HepG2 (cell line): Measurements from ENCODE around the gene FAM221B. TPM values are rescaled to one million over a fixed set of nuclear protein-coding genes. Genes with fewer than 3 reads are reported as not detected.
A peak's percentile ranks its signal among the peaks of the same experiment; 100 is the strongest.

Source experiments
- ATAC-seq: fragments of 200-7000 bp; cut with Tn5 transposase; 3 replicates; pipeline ENCODE4 v1.9.1; 2020; ENCODE audit warnings: mild to moderate bottlenecking, moderate library complexity
- BruUV-seq: library from RNA; stranded (reverse); fragments of 400-500 nt; replicated peaks from 2 replicates; lab custom pipeline; 2021; lab: Mats Ljungman, UMichigan
- CTCF ChIA-PET: fragments of 300-600 bp; formaldehyde crosslinking; extraction: SDS; loops from one replicate; lab custom pipeline; 2021; ENCODE audit warnings: low total read pairs, inconsistent platforms, low intra/inter-chr PET ratio; lab: Yijun Ruan, JAX
- POLR2A ChIA-PET: fragments of 350-600 bp; sonication (Branson Sonifier 250); formaldehyde crosslinking; loops from one replicate; lab custom pipeline; 2020; ENCODE audit warnings: antibody characterized with exemption, inconsistent platforms; lab: Yijun Ruan, JAX
- DNase-seq: peaks from one replicate; pipeline ENCODE4 v3.0.0-alpha.2; 2015; ENCODE audit warnings: low spot score
- FAIRE-seq: peaks from 3 replicates; lab custom pipeline; 2011; peaks lifted over from hg19 to GRCh38; lab: Jason Lieb, UNC
- H2AFZ ChIP-seq: one replicate; pipeline ENCODE4 v1.6.1; 2011; ENCODE audit warnings: low read length, inconsistent platforms
- H3K27ac ChIP-seq: fragments of 300-600 bp; 3 replicates; pipeline ENCODE4 v1.8.0; 2011; ENCODE audit warnings: mixed run types, mild to moderate bottlenecking, mixed read lengths, low read length, inconsistent platforms; ENCODE audit not compliant: insufficient read depth; ENCODE audit errors: extremely low read length
- H3K27me3 ChIP-seq, 2 experiments: fragments of 200-600 bp in 1 of 2; 2 replicates in 1 of 2; 3 replicates in 1 of 2; pipeline versions ENCODE4 v1.6.0 to v1.8.0; 2011; ENCODE audit warnings: low read length in 2 of 2, mild to moderate bottlenecking in 2 of 2, moderate library complexity in 2 of 2, inconsistent platforms in 1 of 2; ENCODE audit not compliant: insufficient read depth in 2 of 2, control insufficient read depth in 1 of 2
- H3K36me3 ChIP-seq, 2 experiments: fragments of 200-600 bp in 1 of 2; replicated peaks in 1 of 2; 2 replicates in 1 of 2; 3 replicates in 1 of 2; pipeline versions ENCODE4 v1.5.1 to v1.8.0; 2011; ENCODE audit warnings: low read length in 2 of 2, inconsistent platforms in 1 of 2; ENCODE audit not compliant: insufficient read depth in 2 of 2, control insufficient read depth in 1 of 2
- H3K4me1 ChIP-seq: 2 replicates; pipeline ENCODE4 v1.5.1; 2012; ENCODE audit warnings: low read length, inconsistent platforms; ENCODE audit not compliant: insufficient read depth
- H3K4me2 ChIP-seq: 2 replicates; pipeline ENCODE4 v1.6.0; 2011; ENCODE audit warnings: low read depth, low read length, inconsistent platforms
- H3K4me3 ChIP-seq, 3 experiments: fragments of 200-600 bp in 1 of 3; sonication (generic), shearing (Covaris generic) in 1 of 3; replicated peaks in 1 of 3; 2 replicates each; pipeline ENCODE4 v1.5.1; 2011 to 2016; ENCODE audit warnings: low read length in 3 of 3, inconsistent platforms in 2 of 3, low read depth in 2 of 3, mild to moderate bottlenecking in 2 of 3, control low read depth in 1 of 3, mixed read lengths in 1 of 3; ENCODE audit not compliant: insufficient read depth in 1 of 3
- H3K79me2 ChIP-seq: one replicate; pipeline ENCODE4 v1.6.1; 2011; ENCODE audit warnings: low read length, inconsistent platforms; ENCODE audit not compliant: insufficient read depth
- H3K9ac ChIP-seq: 2 replicates; pipeline ENCODE4 v1.6.0; 2011; ENCODE audit warnings: mild to moderate bottlenecking, low read depth, low read length, inconsistent platforms; ENCODE audit not compliant: insufficient read depth
- H3K9me3 ChIP-seq: 2 replicates; pipeline ENCODE4 v1.5.1; 2012; ENCODE audit warnings: mild to moderate bottlenecking, low read length
- H4K20me1 ChIP-seq: 2 replicates; pipeline ENCODE4 v1.6.0; 2011; ENCODE audit warnings: inconsistent platforms, mild to moderate bottlenecking, low read length, moderate library complexity; ENCODE audit not compliant: insufficient read depth
- ARID2 ChIP-seq: sonication (generic); formaldehyde crosslinking; IDR thresholded peaks from 2 replicates; pipeline ENCODE4 v1.8.1; 2022; ENCODE audit warnings: mild to moderate bottlenecking, missing genetic modification reagents, borderline replicate concordance
- CAMTA2 ChIP-seq: sonication (generic); formaldehyde crosslinking; IDR thresholded peaks from 2 replicates; pipeline ENCODE4 v1.4.0; 2020; ENCODE audit warnings: mild to moderate bottlenecking, missing genetic modification reagents, borderline replicate concordance
- GLMP ChIP-seq: sonication (generic); formaldehyde crosslinking; IDR thresholded peaks from 2 replicates; pipeline ENCODE4 v1.9.0; 2021; ENCODE audit warnings: missing genetic modification reagents, mild to moderate bottlenecking, borderline replicate concordance
- HCFC1 ChIP-seq: fragments of 150-350 bp; IDR thresholded peaks from 2 replicates; pipeline ENCODE4 v1.6.1; 2014; ENCODE audit warnings: low read depth, low read length
- HDAC6 ChIP-seq: fragments of 200-600 bp; sonication (generic); IDR thresholded peaks from 2 replicates; pipeline ENCODE4 v1.7.0; 2017; ENCODE audit warnings: mild to moderate bottlenecking, antibody characterized with exemption, low read length, low read depth
- HNF4G ChIP-seq, 2 experiments: sonication (generic) in 1 of 2; formaldehyde crosslinking in 1 of 2; IDR thresholded peaks; 2 replicates each; pipeline versions ENCODE4 v1.4.0 to v1.6.1; 2011 to 2020; ENCODE audit warnings: borderline replicate concordance in 2 of 2, low read depth in 2 of 2, mild to moderate bottlenecking in 2 of 2, low read length in 1 of 2, missing genetic modification reagents in 1 of 2, moderate library complexity in 1 of 2
- HNRNPLL ChIP-seq: fragments of 200-400 bp; formaldehyde crosslinking; IDR thresholded peaks from 2 replicates; pipeline ENCODE4 v1.6.1; 2017; ENCODE audit warnings: mild to moderate bottlenecking, low read depth, low read length; ENCODE audit not compliant: poor library complexity, severe bottlenecking
- KLF11 ChIP-seq: IDR thresholded peaks from 2 replicates; pipeline ENCODE4 v1.6.1; 2016; ENCODE audit warnings: missing compliant biosample characterization
- KMT2A ChIP-seq: sonication (generic); formaldehyde crosslinking; IDR thresholded peaks from 2 replicates; pipeline ENCODE4 v1.4.0; 2020; ENCODE audit warnings: missing genetic modification reagents
- LBX2 ChIP-seq: sonication (generic); formaldehyde crosslinking; IDR thresholded peaks from 2 replicates; pipeline ENCODE4 v1.5.0; 2020; ENCODE audit warnings: missing genetic modification reagents, mild to moderate bottlenecking, borderline replicate concordance
- NFKBIZ ChIP-seq: IDR thresholded peaks from 2 replicates; pipeline ENCODE4 v1.6.1; 2018; ENCODE audit warnings: missing genetic modification reagents, missing compliant biosample characterization
- NFYB ChIP-seq: sonication (generic); formaldehyde crosslinking; IDR thresholded peaks from 2 replicates; pipeline ENCODE4 v1.4.0; 2020; ENCODE audit warnings: missing genetic modification reagents
- NFYC ChIP-seq: IDR thresholded peaks from 2 replicates; pipeline ENCODE4 v1.6.1; 2016; ENCODE audit warnings: missing genetic modification reagents, missing compliant biosample characterization
- PRPF4 ChIP-seq: fragments of 200-400 bp; formaldehyde crosslinking; IDR thresholded peaks from 2 replicates; pipeline ENCODE4 v1.6.1; 2016; ENCODE audit warnings: low read length, low read depth; ENCODE audit not compliant: poor library complexity, severe bottlenecking
- RFXAP ChIP-seq: sonication (generic); formaldehyde crosslinking; IDR thresholded peaks from 2 replicates; pipeline ENCODE4 v1.4.0; 2020; ENCODE audit warnings: missing genetic modification reagents, borderline replicate concordance
- SALL2 ChIP-seq: sonication (generic); formaldehyde crosslinking; IDR thresholded peaks from 2 replicates; pipeline ENCODE4 v1.8.1; 2023; ENCODE audit warnings: mild to moderate bottlenecking, missing genetic modification reagents, inconsistent platforms
- SAP130 ChIP-seq: IDR thresholded peaks from 2 replicates; pipeline ENCODE4 v1.6.1; 2016; ENCODE audit warnings: low read depth
- SMARCC2 ChIP-seq: fragments of 450-650 bp; IDR thresholded peaks from 2 replicates; pipeline ENCODE4 v1.6.1; 2017; ENCODE audit warnings: antibody characterized with exemption, mild to moderate bottlenecking
- TEAD2 ChIP-seq: sonication (generic); formaldehyde crosslinking; IDR thresholded peaks from 2 replicates; pipeline ENCODE4 v1.9.0; 2021; ENCODE audit warnings: missing genetic modification reagents
- TMF1 ChIP-seq: sonication (generic); formaldehyde crosslinking; IDR thresholded peaks from 2 replicates; pipeline ENCODE4 v1.8.1; 2022; ENCODE audit warnings: low read depth, missing genetic modification reagents
- TOPORS ChIP-seq: sonication (generic); formaldehyde crosslinking; IDR thresholded peaks from 2 replicates; pipeline ENCODE4 v1.8.0; 2023; ENCODE audit warnings: mild to moderate bottlenecking, missing genetic modification reagents
- YEATS4 ChIP-seq: sonication (generic); formaldehyde crosslinking; IDR thresholded peaks from 2 replicates; pipeline ENCODE4 v1.4.0; 2020; ENCODE audit warnings: missing genetic modification reagents, borderline replicate concordance
- ZNF138 ChIP-seq: sonication (generic); formaldehyde crosslinking; IDR thresholded peaks from 2 replicates; pipeline ENCODE4 v1.5.0; 2020; ENCODE audit warnings: mild to moderate bottlenecking, low read depth, missing genetic modification reagents
- ZNF143 ChIP-seq: sonication (generic); formaldehyde crosslinking; IDR thresholded peaks from 2 replicates; pipeline ENCODE4 v1.4.0; 2020; ENCODE audit warnings: missing genetic modification reagents
- ZNF569 ChIP-seq: sonication (generic); formaldehyde crosslinking; IDR thresholded peaks from 2 replicates; pipeline ENCODE4 v1.5.0; 2020; ENCODE audit warnings: mild to moderate bottlenecking, missing genetic modification reagents, moderate library complexity, borderline replicate concordance
- WGBS: methylation state at CpG from one replicate; pipeline ENCODE4 v1.1.6; 2017; ENCODE audit warnings: low lambda C conversion rate; 5-methylcytosine and 5-hydroxymethylcytosine counted together
- in situ Hi-C: cut with HindIII; loops from 2 replicates; pipeline ENCODE4 v1.10.0; 2017; ENCODE audit warnings: low pct_unique_long_range_greater_than_20kb; ENCODE audit not compliant: extremely low pct_ligation_motif_present
- intact Hi-C: fragments of 100-400 bp; cut with micrococcal nuclease; formaldehyde crosslinking; loops from one replicate; pipeline ENCODE4 v1.10.0; 2022; ENCODE audit not compliant: unreplicated experiment
- polyA plus RNA-seq, 8 experiments: library from polyadenylated mRNA; depleted of rRNA in 3 of 8; stranded (reverse) in 7 of 8; unstranded in 1 of 8; fragments of >200 nt; fragmentation: Illumina TruSeq in 4 of 8; extraction: Trizol in 4 of 8; gene quantifications; 2 replicates each; pipeline versions ENCODE4 v1.2.1 to v1.2.3, GENCODE V29; 2011 to 2016; ENCODE audit warnings: low read depth in 4 of 8, missing spikeins in 1 of 8, mixed read lengths in 1 of 8; ENCODE audit not compliant: insufficient read depth in 1 of 8
- total RNA-seq, 5 experiments: library from RNA; depleted of rRNA; stranded (reverse); fragments of >200 nt; fragmentation: Illumina TruSeq; extraction: Trizol; gene quantifications; 2 replicates each; pipeline ENCODE4 v1.2.3, GENCODE V29; 2016; ENCODE audit warnings: low read depth in 1 of 5

FAM221B gene
- total and polyA plus RNA-seq, 2 of the 13 experiments (the other 11 are each of a cell fraction or from before 2014, with no cell fraction given): not detected

DNA sequence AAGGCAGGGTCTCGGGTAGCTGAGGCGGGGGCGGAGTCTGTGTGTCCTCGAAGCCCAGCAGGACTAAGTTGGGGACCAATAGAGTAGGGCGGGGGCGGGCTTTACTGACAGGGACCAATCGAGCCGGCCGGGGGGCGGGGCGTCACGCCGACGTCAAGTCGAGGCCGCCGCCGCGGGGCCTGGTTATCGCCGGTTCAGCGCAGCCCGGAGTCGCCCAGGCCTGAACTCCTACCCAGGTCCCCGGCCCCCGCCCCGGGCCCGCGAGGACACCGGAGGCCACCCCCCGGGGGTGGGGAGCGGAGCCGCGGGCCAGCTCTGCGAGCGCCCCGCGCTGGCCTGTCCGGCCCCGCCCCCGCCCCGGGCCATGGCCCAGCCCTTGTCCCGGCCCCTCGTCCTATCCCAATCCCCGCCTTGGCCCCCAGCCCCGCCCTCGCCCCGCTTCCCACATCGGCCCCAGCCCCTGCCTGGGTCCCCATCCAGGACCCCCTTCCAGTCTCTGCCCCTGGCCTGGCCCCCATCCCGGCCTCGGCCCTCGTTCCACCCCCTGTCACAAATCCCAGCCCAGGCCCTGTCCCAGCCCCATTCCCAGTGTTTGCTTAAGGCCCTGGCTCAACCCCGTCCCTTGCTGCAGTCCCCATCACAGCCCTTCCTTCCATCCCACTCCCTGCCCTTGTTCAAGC, 692 bp upstream of the FAM221B start, which contains the start of gene TMEM8B:
TSS of gene TMEM8B (plus strand) at position 145 of the 680 bp plus-strand sequence. CDS start at position 365, 220 bp downstream.
- Histone ChIP-seq H3K36me3 (no peaks in the 10 kb centered on the region), H4K20me1 (no peaks in the 10 kb centered on the region), H3K27me3 (no peaks in the 10 kb centered on the region), H3K79me2 (no peaks in the 10 kb centered on the region), H3K4me2 (peak within 1 kb of the TSS; percentile 90), H3K9ac (peak within 1 kb of the TSS; percentile 58), H2AFZ (no peak within 1 kb of the TSS), H3K4me1 (peaks cover 45% of the 10 kb centered on the region), H3K4me3 (peak within 1 kb of the TSS; percentile 61 to 81 (median 73)), H3K9me3 (no peaks in the 10 kb centered on the region), H3K27ac (peak within 1 kb of the TSS; percentile 44)
- in situ Hi-C loops (loop anchor here (5.0 kb wide), 1 partner anchor 53 kb away; no protein-coding TSS in a partner anchor), intact Hi-C loops (loop anchor here (1.0 to 5.0 kb wide), 2 partner anchors 14 to 97 kb away; partner anchors contain the start of genes CREB3, HINT2 and TLN1)
- BruUV-seq: no TSS peak
- no peak for FAIRE-seq
- ChIA-PET CTCF (no interaction called here), POLR2A (interaction anchor here (0.6 to 2.3 kb wide), 5 partner anchors 15 to 139 kb away, joined by 3 to 15 read pairs (median 3); partner anchors contain the start of genes HINT2 and TPM2)
- DNase-seq: peak; percentile 83
- peak; percentile 90 for ATAC-seq
- 3% methylated on average over 12 of the region's 53 CpGs for WGBS
- TF ChIP-seq SALL2 (CRISPR knock-in tag) (0 out of 2 replicates have a peak, but pooled peaks have one; percentile 25), NFKBIZ (CRISPR knock-in tag) (no peak), SMARCC2 (no peak), CAMTA2 (CRISPR knock-in tag) (no peak), PRPF4 (no peak), ZNF138 (CRISPR knock-in tag) (no peak), SAP130 (CRISPR knock-in tag) (no peak; the same call in none of the 2 replicates), HDAC6 (no peak), ZNF143 (CRISPR knock-in tag) (no peak), RFXAP (CRISPR knock-in tag) (peak; percentile 35; the same call in 1 of the 2 replicates), HNF4G (IDR thresholded peaks at IDR 0.05; ENCODE audit: borderline replicate concordance, low read depth, low read length) (no peak), HNF4G (CRISPR knock-in tag; IDR thresholded peaks at IDR 0.05; ENCODE audit: borderline replicate concordance, low read depth) (no peak), TOPORS (0 out of 2 replicates have a peak, but pooled peaks have one; percentile 4), HCFC1 (no peak), HNRNPLL (no peak), TEAD2 (no peak), ARID2 (CRISPR knock-in tag) (no peak), NFYC (CRISPR knock-in tag) (peak; percentile 71), TMF1 (CRISPR knock-in tag) (no peak), KMT2A (no peak), LBX2 (CRISPR knock-in tag) (no peak), YEATS4 (CRISPR knock-in tag) (peak; percentile 30; the same call in 1 of the 2 replicates), NFYB (CRISPR knock-in tag) (peak; percentile 78), ZNF569 (CRISPR knock-in tag) (no peak), KLF11 (CRISPR knock-in tag) (no peak), GLMP (no peak)
